SK-N-SH (cell line): ENCODE measurements around the gene RABAC1. TPM values are rescaled to one million over a fixed set of nuclear protein-coding genes. Genes with fewer than 3 reads are reported as not detected.

Experiments used
- CTCF ChIA-PET: fragments of 300-600, 350-600 bp; formaldehyde crosslinking; extraction: SDS; loops from one replicate; lab custom pipeline; 2021; lab: Yijun Ruan, JAX
- POLR2A ChIA-PET: fragments of 350-600 bp; sonication (Branson Sonifier 250); formaldehyde crosslinking; extraction: SDS; loops from one replicate; lab custom pipeline; 2020; ENCODE audit warnings: antibody characterized with exemption, inconsistent platforms; lab: Yijun Ruan, JAX
- DNase-seq: peaks from one replicate; pipeline ENCODE4 v3.0.0; 2012
- H2AFZ ChIP-seq: fragments of 200-600 bp; sonication (generic); 2 replicates; pipeline ENCODE4 v1.8.1; 2016; ENCODE audit warnings: antibody characterized with exemption, mild to moderate bottlenecking, low read depth
- H3F3A ChIP-seq: fragments of 200-600 bp; sonication (generic); replicated peaks from 2 replicates; pipeline ENCODE3; 2016; ENCODE audit warnings: antibody characterized with exemption, mild to moderate bottlenecking; ENCODE audit not compliant: insufficient read depth
- H3K27ac ChIP-seq, 2 experiments: fragments of 200-500 bp in 1 of 2; fragments of 200-600 bp in 1 of 2; sonication (Bioruptor generic) in 1 of 2; sonication (generic), shearing (Covaris generic) in 1 of 2; 2 replicates each; pipeline versions ENCODE4 v1.5.1 to v1.6.1; 2014 to 2016; ENCODE audit warnings: low read depth in 2 of 2, inconsistent platforms in 1 of 2, low read length in 1 of 2, mild to moderate bottlenecking in 1 of 2, mixed read lengths in 1 of 2
- H3K27me3 ChIP-seq: fragments of 200-600 bp; sonication (generic), shearing (Covaris generic); 2 replicates; pipeline ENCODE4 v1.6.1; 2016; ENCODE audit warnings: mixed run types; ENCODE audit not compliant: insufficient read depth
- H3K36me3 ChIP-seq, 2 experiments: fragments of 200-500 bp in 1 of 2; fragments of 200-600 bp in 1 of 2; sonication (Bioruptor generic) in 1 of 2; sonication (generic) in 1 of 2; replicated peaks in 1 of 2; 2 replicates each; pipeline versions ENCODE3 to v1.5.1; 2014 to 2016; ENCODE audit warnings: low read length in 1 of 2, mild to moderate bottlenecking in 1 of 2; ENCODE audit not compliant: insufficient read depth in 2 of 2, control insufficient read depth in 1 of 2
- H3K4me1 ChIP-seq, 2 experiments: fragments of 200-500 bp in 1 of 2; fragments of 200-600 bp in 1 of 2; sonication (Bioruptor generic) in 1 of 2; sonication (generic), shearing (Covaris generic) in 1 of 2; 2 replicates each; pipeline versions ENCODE4 v1.5.1 to v1.6.1; 2014 to 2016; ENCODE audit warnings: low read depth in 1 of 2, low read length in 1 of 2, mixed run types in 1 of 2; ENCODE audit not compliant: insufficient read depth in 2 of 2, control insufficient read depth in 1 of 2
- H3K4me2 ChIP-seq: fragments of 200-600 bp; sonication (generic), shearing (Covaris generic); 2 replicates; pipeline ENCODE4 v1.6.1; 2017; ENCODE audit warnings: mixed run types
- H3K4me3 ChIP-seq, 2 experiments: fragments of 200-500 bp in 1 of 2; fragments of 200-600 bp in 1 of 2; sonication (Bioruptor generic) in 1 of 2; sonication (generic), shearing (Covaris generic) in 1 of 2; 2 replicates each; pipeline versions ENCODE4 v1.5.1 to v1.8.1; 2014 to 2016; ENCODE audit warnings: low read depth in 2 of 2, inconsistent platforms in 1 of 2, low read length in 1 of 2, mild to moderate bottlenecking in 1 of 2, mixed read lengths in 1 of 2, moderate library complexity in 1 of 2
- H3K79me2 ChIP-seq: fragments of 200-600 bp; sonication (generic); 2 replicates; pipeline ENCODE4 v1.8.1; 2017; ENCODE audit warnings: mild to moderate bottlenecking; ENCODE audit not compliant: insufficient read depth
- H3K9ac ChIP-seq: fragments of 200-600 bp; sonication (generic); 2 replicates; pipeline ENCODE4 v1.6.1; 2017; ENCODE audit warnings: mixed run types
- H3K9me2 ChIP-seq: fragments of 200-600 bp; sonication (generic); 2 replicates; pipeline ENCODE4 v1.6.1; 2017; ENCODE audit warnings: mixed run types
- H3K9me3 ChIP-seq: fragments of 200-600 bp; sonication (generic); 2 replicates; pipeline ENCODE4 v1.6.1; 2017; ENCODE audit warnings: mixed run types, mild to moderate bottlenecking, moderate library complexity
- H4K20me1 ChIP-seq: fragments of 200-600 bp; sonication (generic); 2 replicates; pipeline ENCODE4 v1.6.1; 2017; ENCODE audit warnings: mild to moderate bottlenecking, mixed run types; ENCODE audit not compliant: insufficient read depth
- CHD2 ChIP-seq: fragments of 150-350 bp; IDR thresholded peaks from 2 replicates; pipeline ENCODE4 v1.6.1; 2018; ENCODE audit warnings: low read length; ENCODE audit not compliant: partially characterized antibody
- ELF1 ChIP-seq: IDR thresholded peaks from 2 replicates; pipeline ENCODE4 v1.4.0; 2012
- EZH2phosphoT487 ChIP-seq: fragments of 200-600 bp; sonication (generic); IDR thresholded peaks from 2 replicates; pipeline ENCODE4 v1.6.1; 2017; ENCODE audit warnings: low read depth, mixed run types, mild to moderate bottlenecking, antibody characterized with exemption, moderate library complexity, borderline replicate concordance
- GABPA ChIP-seq: IDR thresholded peaks from 2 replicates; pipeline ENCODE4 v1.4.0; 2012; ENCODE audit warnings: low read depth, mild to moderate bottlenecking
- IRF3 ChIP-seq: fragments of 150-350 bp; IDR thresholded peaks from 2 replicates; pipeline ENCODE4 v1.6.1; 2016; ENCODE audit warnings: mild to moderate bottlenecking, low read depth, low read length
- NFIC ChIP-seq: IDR thresholded peaks from 2 replicates; pipeline ENCODE4 v1.4.0; 2012; ENCODE audit warnings: borderline replicate concordance
- NRF1 ChIP-seq: IDR thresholded peaks from 2 replicates; pipeline ENCODE4 v1.6.1; 2012; ENCODE audit warnings: low read depth, mild to moderate bottlenecking, low read length
- PBX3 ChIP-seq: IDR thresholded peaks from 2 replicates; pipeline ENCODE4; 2012
- REST ChIP-seq: IDR thresholded peaks from 2 replicates; pipeline ENCODE4 v1.6.1; 2012; ENCODE audit warnings: mild to moderate bottlenecking, low read depth, low read length, moderate library complexity
- USF1 ChIP-seq: IDR thresholded peaks from 2 replicates; pipeline ENCODE4 v1.4.0; 2012; ENCODE audit warnings: low read depth, borderline replicate concordance
- WGBS: methylation state at CpG from one replicate; pipeline ENCODE4 v1.1.6; 2017; ENCODE audit warnings: low lambda C conversion rate; 5-methylcytosine and 5-hydroxymethylcytosine counted together
- polyA plus RNA-seq, 3 experiments: library from polyadenylated mRNA; depleted of rRNA; stranded (reverse); fragments of >200 nt; gene quantifications; 2 replicates each; pipeline ENCODE4 v1.2.3, GENCODE V29; 2012

Gene RABAC1
- polyA plus RNA-seq, 1 of the 3 experiments (the other 2 are of a cell fraction), result 287 TPM

GRCh38 chr19:41969772-41970458 lies 10.8 kb upstream of the RABAC1 start:
- POLR2A ChIA-PET, result no interaction called here
- no peak for DNase-seq
- Histone ChIP-seq H4K20me1 (no peaks in the 10 kb centered on the region), H3K27me3 (no peaks in the 10 kb centered on the region), H3K36me3 (no peaks in the 10 kb centered on the region), H3F3A (no peaks in the 10 kb centered on the region), H3K9me3 (no peaks in the 10 kb centered on the region), H3K4me1 (peaks cover 0 to 3% of the 10 kb centered on the region in 2 experiments; a peak in 1 of 4 replicates), H3K79me2 (no peaks in the 10 kb centered on the region), H3K4me3 (no peak overlapping the region), H2AFZ (no peak overlapping the region), H3K27ac (no peak overlapping the region), H3K9me2 (no peaks in the 10 kb centered on the region), H3K9ac (no peak overlapping the region), H3K4me2 (no peak overlapping the region)
- WGBS, result 76% methylated on average over 14 of the region's 19 CpGs
- no peak for TF ChIP-seq USF1
- TF ChIP-seq ELF1, result no peak
- no peak for TF ChIP-seq NFIC
- no peak for TF ChIP-seq CHD2
- TF ChIP-seq REST, result no peak
- no peak for TF ChIP-seq GABPA
- no peak for TF ChIP-seq EZH2phosphoT487
- TF ChIP-seq PBX3, result no peak
- CTCF ChIA-PET, result interaction anchor here (0.6 kb wide), 1 partner anchor 33 kb away, joined by 5 read pairs; no protein-coding TSS in a partner anchor

- Histone ChIP-seq H3K4me3 (no peak overlapping the region), H3K27me3 (no peaks in the 10 kb centered on the region), H3K9me2 (no peaks in the 10 kb centered on the region), H3K27ac (no peak overlapping the region), H4K20me1 (no peaks in the 10 kb centered on the region), H3K79me2 (no peaks in the 10 kb centered on the region), H3K36me3 (no peaks in the 10 kb centered on the region), H3K9me3 (no peaks in the 10 kb centered on the region), H3F3A (no peaks in the 10 kb centered on the region), H3K4me1 (peaks cover 0 to 3% of the 10 kb centered on the region in 2 experiments; a peak in 1 of 4 replicates), H3K4me2 (no peak overlapping the region), H2AFZ (no peak overlapping the region), H3K9ac (no peak overlapping the region)
- ChIA-PET POLR2A (no interaction called here), CTCF (interaction anchor here (1.0 kb wide), 1 partner anchor 66 kb away, joined by 3 read pairs; no protein-coding TSS in a partner anchor)
- no peak for DNase-seq
- 65% methylated on average over 19 of the region's 28 CpGs for WGBS
- TF ChIP-seq NRF1 (no peak), IRF3 (no peak)
Measured at GRCh38 chr19:41968751-41969595, 9.9 kb upstream of the RABAC1 start.
